ENCODE data around the gene YIF1A. TPM values are rescaled to one million over a fixed set of nuclear protein-coding genes. Genes with fewer than 3 reads are reported as not detected.

YIF1A gene
- total RNA-seq, 1 donor: 187 TPM

- peak overlapping the region; percentile 34 for H3K4me3 ChIP-seq (ENCODE audit: low read depth, low read length)
- peak; percentile 83 for DNase-seq (ENCODE audit: low read depth)
- TF ChIP-seq CTCF (IDR thresholded peaks at IDR 0.05; ENCODE audit: insufficient read depth, low read depth, low read length): no peak
Observed at GRCh38 chr11:66317322-66317722, 28.4 kb upstream of the YIF1A start.

DNA sequence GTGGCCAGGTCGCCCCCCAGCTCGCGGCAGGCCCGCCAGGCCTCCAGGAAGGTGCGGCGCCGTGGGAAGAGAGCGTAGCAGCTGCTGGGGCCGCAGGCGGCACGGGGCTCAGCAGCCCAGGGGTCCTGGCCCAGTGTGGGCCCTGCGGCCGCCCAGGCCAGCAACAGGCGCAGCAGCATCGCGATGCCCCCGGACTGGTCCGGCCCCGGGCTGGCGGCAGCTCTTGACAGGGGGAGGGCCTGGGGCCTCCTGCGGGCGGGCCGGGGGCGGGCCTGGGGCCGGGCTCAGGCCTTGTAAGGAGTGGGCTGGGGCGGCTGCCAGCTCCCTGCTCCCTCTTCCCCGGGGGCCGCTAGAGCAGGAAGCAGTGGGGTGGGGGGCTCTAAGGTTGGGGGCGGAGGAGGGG is 27.9 kb upstream of the YIF1A start, which contains the start of gene CD248:
TSS of gene CD248 (minus strand) at position 196 of the 403 bp plus-strand sequence. CDS start at position 179, 17 bp downstream.
- H3K4me3 ChIP-seq (ENCODE audit: low read depth, low read length): peak within 1 kb of the TSS; percentile 91
- no peak for TF ChIP-seq CTCF (IDR thresholded peaks at IDR 0.05; ENCODE audit: insufficient read depth, low read depth, low read length)
- DNase-seq (ENCODE audit: low read depth): peak; percentile 92

DNA sequence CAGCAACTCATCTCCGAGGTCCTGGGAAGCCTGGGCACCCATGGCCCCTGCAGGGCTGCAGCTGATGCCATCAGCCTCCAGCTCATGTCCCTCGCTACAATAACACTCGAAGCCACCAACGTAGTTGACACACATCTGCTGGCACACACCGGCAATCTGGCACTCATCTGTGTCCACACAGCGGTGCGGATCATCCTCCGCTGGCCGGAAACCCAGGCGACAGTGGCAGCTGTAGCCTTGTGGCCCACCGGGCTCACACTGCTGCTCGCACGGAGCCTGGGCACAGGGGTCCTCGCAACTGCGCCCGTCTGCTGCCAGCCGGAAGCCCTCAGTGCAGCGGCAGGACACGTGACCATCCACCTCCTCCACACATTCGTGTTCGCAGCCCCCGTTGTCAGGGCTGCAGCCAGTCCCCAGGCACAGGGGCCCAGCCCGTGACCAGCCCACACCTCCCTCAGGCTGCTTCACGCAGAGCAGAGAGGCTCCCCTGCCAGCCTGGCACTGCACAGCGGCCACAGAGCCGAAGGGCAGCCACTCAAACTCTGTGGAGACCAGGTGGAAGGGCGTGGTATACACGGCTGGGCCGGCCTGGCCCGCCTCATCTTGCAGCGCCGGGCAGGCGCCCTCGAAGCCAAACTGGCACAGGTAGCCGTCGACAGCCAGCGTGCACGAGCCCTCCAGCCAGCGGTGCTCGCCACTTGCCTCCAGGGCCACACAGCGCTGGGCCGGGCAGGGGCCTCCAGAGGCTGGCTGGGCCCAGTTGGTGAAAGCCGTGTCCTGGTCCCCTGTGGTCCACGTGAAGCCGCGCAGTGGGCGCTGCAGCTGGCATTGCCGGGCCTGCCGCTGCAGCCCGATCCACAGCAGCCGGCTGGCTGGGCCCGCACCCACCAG is 27.2 kb upstream of the YIF1A start:
- no peak for TF ChIP-seq CTCF (IDR thresholded peaks at IDR 0.05; ENCODE audit: insufficient read depth, low read depth, low read length)
- DNase-seq (ENCODE audit: low read depth): peak; percentile 44
- peak overlapping the region; percentile 91 for H3K4me3 ChIP-seq (ENCODE audit: low read depth, low read length)

DNA sequence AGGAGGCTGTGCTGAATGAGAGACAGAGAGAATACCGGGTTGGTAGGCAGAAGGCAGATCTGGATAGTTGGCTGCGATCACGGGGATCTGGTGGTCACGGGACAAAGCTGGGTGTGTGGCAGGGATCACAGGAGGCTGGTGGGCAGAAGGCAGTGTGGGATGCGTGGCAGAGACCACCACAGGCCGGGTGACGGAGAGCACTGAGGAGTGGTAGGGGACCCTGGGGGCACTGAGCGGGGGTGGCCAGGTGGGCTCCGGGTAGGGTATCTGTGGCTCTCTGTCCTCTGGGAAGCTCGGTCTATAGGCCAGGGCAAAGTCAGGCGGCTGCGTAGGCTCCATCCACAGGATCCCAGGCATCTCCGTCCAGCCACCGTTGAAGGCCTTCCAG is 26.5 kb upstream of the YIF1A start:
- DNase-seq (ENCODE audit: low read depth): peak; percentile 40
- TF ChIP-seq CTCF (IDR thresholded peaks at IDR 0.05; ENCODE audit: insufficient read depth, low read depth, low read length): no peak
- peak overlapping the region; percentile 91 for H3K4me3 ChIP-seq (ENCODE audit: low read depth, low read length)

GRCh38 chr11:66314561-66315497 is 25.9 kb upstream of the YIF1A start:
- peak overlapping the region; percentile 91 for H3K4me3 ChIP-seq (ENCODE audit: low read depth, low read length)
- peak; percentile 37 for DNase-seq (ENCODE audit: low read depth)
- no peak for TF ChIP-seq CTCF (IDR thresholded peaks at IDR 0.05; ENCODE audit: insufficient read depth, low read depth, low read length)

DNA sequence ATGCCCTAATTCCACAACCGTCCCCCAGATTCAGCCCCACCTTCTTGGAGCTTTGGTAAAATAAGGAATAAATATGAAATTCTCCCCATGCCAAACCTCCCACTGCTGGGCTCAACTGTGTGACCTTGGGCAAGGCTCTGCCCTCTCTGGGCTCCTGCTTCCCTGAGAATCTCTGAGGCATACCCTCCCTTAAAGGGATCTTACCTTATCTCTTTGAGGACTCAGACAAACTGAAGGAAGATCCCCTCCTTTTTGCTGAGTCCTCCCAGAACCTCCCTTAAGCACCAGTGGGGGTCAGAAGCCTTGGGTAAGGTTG is 25.2 kb upstream of the YIF1A start:
- TF ChIP-seq CTCF (IDR thresholded peaks at IDR 0.05; ENCODE audit: insufficient read depth, low read depth, low read length): no peak
- DNase-seq (ENCODE audit: low read depth): no peak
- peak overlapping the region; percentile 91 for H3K4me3 ChIP-seq (ENCODE audit: low read depth, low read length)
